Amniotic stem cell (primary cell): Measurements from ENCODE around the gene SFXN3.

Experiments
- DNase-seq: peaks from one replicate; lab custom pipeline; 2025; lab: John Stamatoyannopoulos, UW

Gene SFXN3

GRCh38 chr10:101036726-101037125 is 5.7 kb downstream of the SFXN3 start:
- DNase-seq = no peak

- no peak for DNase-seq
Measured at GRCh38 chr10:101038484-101038883, 7.5 kb downstream of the SFXN3 start.

- DNase-seq = no peak
Measured at GRCh38 chr10:101040061-101040460, 9.0 kb downstream of the SFXN3 start.

GRCh38 chr10:101040851-101041250 is 9.8 kb downstream of the SFXN3 start:
- no peak for DNase-seq

- DNase-seq = peak; percentile 60
Measured at GRCh38 chr10:101041252-101041761, 10.3 kb downstream of the SFXN3 start.

- no peak for DNase-seq
Measured at GRCh38 chr10:101042118-101042517, 11.1 kb downstream of the SFXN3 start.

- peak; percentile 98 for DNase-seq
Measured at GRCh38 chr10:101042667-101043362, 11.8 kb downstream of the SFXN3 start.

- DNase-seq = no peak
Measured at GRCh38 chr10:101043363-101043707, 12.3 kb downstream of the SFXN3 start.

- DNase-seq = no peak
Measured at GRCh38 chr10:101044117-101044516, 13.1 kb downstream of the SFXN3 start.

- no peak for DNase-seq
Measured at GRCh38 chr10:101046332-101047238, 15.6 kb downstream of the SFXN3 start.

- no peak for DNase-seq
Measured at GRCh38 chr10:101047268-101047667, 16.2 kb downstream of the SFXN3 start.

GRCh38 chr10:101047961-101048892 is 17.2 kb downstream of the SFXN3 start:
- DNase-seq = no peak

- peak; percentile 50 for DNase-seq
Measured at GRCh38 chr10:101050208-101051069, 19.4 kb downstream of the SFXN3 start.

GRCh38 chr10:101052285-101052684 is 21.3 kb downstream of the SFXN3 start:
- DNase-seq = peak; percentile 42

- peak; percentile 40 for DNase-seq
Measured at GRCh38 chr10:101053516-101053915, 22.5 kb downstream of the SFXN3 start.

GRCh38 chr10:101054351-101054750 is 23.3 kb downstream of the SFXN3 start:
- no peak for DNase-seq

GRCh38 chr10:101054876-101055275 is 23.8 kb downstream of the SFXN3 start:
- DNase-seq = no peak

- DNase-seq = no peak
Measured at GRCh38 chr10:101055411-101055810, 24.4 kb downstream of the SFXN3 start.

- DNase-seq = no peak
Measured at GRCh38 chr10:101056365-101057151, 25.5 kb downstream of the SFXN3 start.
